HUES64 (cell line): ENCODE measurements around the gene UNC13B.

Source experiments
- H3K27ac ChIP-seq: 2 replicates; pipeline ENCODE4 v1.7.0; 2013; ENCODE audit warnings: low read depth, low read length, inconsistent platforms
- H3K27me3 ChIP-seq: 2 replicates; pipeline ENCODE4 v1.6.1; 2013; ENCODE audit warnings: mild to moderate bottlenecking, low read length; ENCODE audit not compliant: insufficient read depth
- H3K36me3 ChIP-seq: 2 replicates; pipeline ENCODE4 v1.6.1; 2013; ENCODE audit warnings: mild to moderate bottlenecking, low read length; ENCODE audit not compliant: insufficient read depth
- H3K4me1 ChIP-seq: 2 replicates; pipeline ENCODE4 v1.6.1; 2013; ENCODE audit warnings: mild to moderate bottlenecking, low read length, moderate library complexity; ENCODE audit not compliant: insufficient read depth
- H3K4me3 ChIP-seq: 2 replicates; pipeline ENCODE4 v1.5.1; 2013; ENCODE audit warnings: mild to moderate bottlenecking, low read length, moderate library complexity
- H3K9ac ChIP-seq: 2 replicates; pipeline ENCODE4 v1.6.1; 2013; ENCODE audit warnings: mild to moderate bottlenecking, low read depth, low read length
- H3K9me3 ChIP-seq: 2 replicates; pipeline ENCODE4 v1.6.1; 2013; ENCODE audit warnings: low read depth, low read length; ENCODE audit not compliant: insufficient read depth
- WGBS: fragments of 150-250, 120-280 bp; methylation state at CpG from one replicate; pipeline ENCODE4 v1.1.7; 2013; ENCODE audit warnings: missing lambda C conversion rate; 5-methylcytosine and 5-hydroxymethylcytosine counted together

The UNC13B gene

GRCh38 chr9:35414889-35415288 is 253.1 kb downstream of the UNC13B start:
- H3K27me3 ChIP-seq: no peaks in the 10 kb centered on the region
- H3K27ac ChIP-seq: no peak overlapping the region
- WGBS: 67% methylated on average over 1 of the region's 1 CpG
- H3K9me3 ChIP-seq: no peaks in the 10 kb centered on the region
- no peak overlapping the region for H3K4me3 ChIP-seq
- H3K4me1 ChIP-seq: no peaks in the 10 kb centered on the region
- H3K9ac ChIP-seq: no peak overlapping the region
- no peaks in the 10 kb centered on the region for H3K36me3 ChIP-seq

GRCh38 chr9:35415402-35416097 is 253.7 kb downstream of the UNC13B start:
- no peak overlapping the region for H3K27ac ChIP-seq
- H3K4me1 ChIP-seq: no peaks in the 10 kb centered on the region
- no peaks in the 10 kb centered on the region for H3K36me3 ChIP-seq
- H3K4me3 ChIP-seq: no peak overlapping the region
- no peak overlapping the region for H3K9ac ChIP-seq
- H3K27me3 ChIP-seq: no peaks in the 10 kb centered on the region
- H3K9me3 ChIP-seq: no peaks in the 10 kb centered on the region
- WGBS: 72% methylated on average over 6 of the region's 6 CpGs

- H3K4me1 ChIP-seq: no peaks in the 10 kb centered on the region
- no peak overlapping the region for H3K4me3 ChIP-seq
- H3K36me3 ChIP-seq: no peaks in the 10 kb centered on the region
- no peaks in the 10 kb centered on the region for H3K9me3 ChIP-seq
- 75% methylated on average over 2 of the region's 2 CpGs for WGBS
- H3K27ac ChIP-seq: no peak overlapping the region
- no peaks in the 10 kb centered on the region for H3K27me3 ChIP-seq
- no peak overlapping the region for H3K9ac ChIP-seq
Measured at GRCh38 chr9:35416098-35416427, 254.3 kb downstream of the UNC13B start.

GRCh38 chr9:35422346-35422745 is 260.5 kb downstream of the UNC13B start:
- H3K9me3 ChIP-seq: no peaks in the 10 kb centered on the region
- no peak overlapping the region for H3K27ac ChIP-seq
- WGBS: no CpG with 5 or more reads among the region's 1 CpG
- no peak overlapping the region for H3K4me3 ChIP-seq
- H3K36me3 ChIP-seq: no peaks in the 10 kb centered on the region
- H3K4me1 ChIP-seq: no peaks in the 10 kb centered on the region
- H3K9ac ChIP-seq: no peak overlapping the region
- H3K27me3 ChIP-seq: no peaks in the 10 kb centered on the region

- Histone ChIP-seq H3K27me3 (no peaks in the 10 kb centered on the region), H3K4me3 (no peak overlapping the region), H3K9ac (no peak overlapping the region), H3K36me3 (no peaks in the 10 kb centered on the region), H3K27ac (no peak overlapping the region), H3K9me3 (no peaks in the 10 kb centered on the region), H3K4me1 (no peaks in the 10 kb centered on the region)
- WGBS: 91% methylated on average over 1 of the region's 2 CpGs
Measured at GRCh38 chr9:35422753-35423152, 260.9 kb downstream of the UNC13B start.

GRCh38 chr9:35423499-35423898 is 261.7 kb downstream of the UNC13B start:
- Histone ChIP-seq H3K36me3 (no peaks in the 10 kb centered on the region), H3K9ac (no peak overlapping the region), H3K9me3 (no peaks in the 10 kb centered on the region), H3K4me1 (no peaks in the 10 kb centered on the region), H3K27me3 (no peaks in the 10 kb centered on the region), H3K4me3 (no peak overlapping the region), H3K27ac (no peak overlapping the region)
- WGBS: 97% methylated on average over 2 of the region's 2 CpGs

- no peak overlapping the region for H3K4me3 ChIP-seq
- no peaks in the 10 kb centered on the region for H3K4me1 ChIP-seq
- H3K36me3 ChIP-seq: no peaks in the 10 kb centered on the region
- no peak overlapping the region for H3K9ac ChIP-seq
- no peaks in the 10 kb centered on the region for H3K27me3 ChIP-seq
- 89% methylated on average over 7 of the region's 7 CpGs for WGBS
- no peak overlapping the region for H3K27ac ChIP-seq
- no peaks in the 10 kb centered on the region for H3K9me3 ChIP-seq
Measured at GRCh38 chr9:35424356-35425352, 262.8 kb downstream of the UNC13B start.

GRCh38 chr9:35426627-35427026 is 264.8 kb downstream of the UNC13B start:
- Histone ChIP-seq H3K4me1 (no peaks in the 10 kb centered on the region), H3K36me3 (no peaks in the 10 kb centered on the region), H3K9ac (no peak overlapping the region), H3K27me3 (no peaks in the 10 kb centered on the region), H3K27ac (no peak overlapping the region), H3K9me3 (no peaks in the 10 kb centered on the region), H3K4me3 (no peak overlapping the region)
- WGBS: 95% methylated on average over 1 of the region's 1 CpG

GRCh38 chr9:35431467-35431866 is 269.7 kb downstream of the UNC13B start:
- WGBS: 93% methylated on average over 1 of the region's 1 CpG
- H3K4me1 ChIP-seq: no peaks in the 10 kb centered on the region
- no peaks in the 10 kb centered on the region for H3K9me3 ChIP-seq

GRCh38 chr9:35432076-35432475 is 270.3 kb downstream of the UNC13B start:
- no peaks in the 10 kb centered on the region for H3K36me3 ChIP-seq
- H3K27ac ChIP-seq: no peak overlapping the region
- H3K4me3 ChIP-seq: no peak overlapping the region
- no peaks in the 10 kb centered on the region for H3K27me3 ChIP-seq
- no peaks in the 10 kb centered on the region for H3K4me1 ChIP-seq
- no peak overlapping the region for H3K9ac ChIP-seq
- WGBS: 94% methylated on average over 1 of the region's 2 CpGs
- H3K9me3 ChIP-seq: no peaks in the 10 kb centered on the region

More at GRCh38 chr9:35431467-35431866, 269.7 kb downstream of the UNC13B start:
- Histone ChIP-seq H3K9ac (no peak overlapping the region), H3K27ac (no peak overlapping the region), H3K36me3 (no peaks in the 10 kb centered on the region), H3K4me3 (no peak overlapping the region), H3K27me3 (no peaks in the 10 kb centered on the region)

- no peaks in the 10 kb centered on the region for H3K9me3 ChIP-seq
- H3K4me1 ChIP-seq: no peaks in the 10 kb centered on the region
- H3K4me3 ChIP-seq: no peak overlapping the region
- no peak overlapping the region for H3K9ac ChIP-seq
- 89% methylated on average over 1 of the region's 1 CpG for WGBS
- no peak overlapping the region for H3K27ac ChIP-seq
- no peaks in the 10 kb centered on the region for H3K36me3 ChIP-seq
- H3K27me3 ChIP-seq: no peaks in the 10 kb centered on the region
Measured at GRCh38 chr9:35436933-35437332, 275.1 kb downstream of the UNC13B start.
